Measurements from ENCODE around the gene VENTX. TPM values are rescaled to one million over a fixed set of nuclear protein-coding genes. Genes with fewer than 3 reads are reported as not detected.

Gene VENTX
- total and polyA plus RNA-seq, 8 donors = 0.15 to 3.2 (median 0.51) TPM; not detected in 2

- peaks cover 20 to 35% (median 24%) of the 10 kb centered on the region in 4 donors for H3K4me1 ChIP-seq
- peaks cover 0 to 32% (median 13%) of the 10 kb centered on the region in 3 donors for H3K27me3 ChIP-seq
- no peak for DNase-seq
- no peak overlapping the region for H3K27ac ChIP-seq
- peaks cover 3 to 68% (median 47%) of the 10 kb centered on the region in 4 donors for H3K36me3 ChIP-seq
- H3K4me3 ChIP-seq = no peak overlapping the region
- no peaks in the 10 kb centered on the region for H3K9me3 ChIP-seq
- no peak for TF ChIP-seq EP300 (IDR thresholded peaks at IDR 0.05)
- no peak for TF ChIP-seq POLR2A (IDR thresholded peaks at IDR 0.05)
- TF ChIP-seq POLR2AphosphoS5 (IDR thresholded peaks at IDR 0.05) = no peak
- TF ChIP-seq CTCF (IDR thresholded peaks at IDR 0.05) = no peak
- WGBS, 5 donors = 73 to 88% (median 83%) methylated on average over 10 to 35 of the region's 35 CpGs
- intact Hi-C loops (cut with DNase I; ENCODE audit: low total_unique reads) = no loop called here
These were observed 34.1 kb downstream of the VENTX start for GRCh38 chr10:133271521-133272300.

- intact Hi-C loops (cut with DNase I; ENCODE audit: low total_unique reads) = no loop called here
- Histone ChIP-seq H3K4me1 (peaks cover 27 to 42% (median 31%) of the 10 kb centered on the region in 4 donors), H3K27ac (no peak overlapping the region), H3K36me3 (peaks cover 3 to 61% (median 47%) of the 10 kb centered on the region in 4 donors), H3K9me3 (no peaks in the 10 kb centered on the region), H3K27me3 (peaks cover 0 to 40% (median 13%) of the 10 kb centered on the region in 3 donors), H3K4me3 (no peak overlapping the region)
- 83 to 90% (median 86%) methylated on average over 25 to 29 of the region's 29 CpGs for WGBS, 5 donors
- DNase-seq = no peak
- no peak for TF ChIP-seq EP300 (IDR thresholded peaks at IDR 0.05)
- TF ChIP-seq POLR2AphosphoS5 (IDR thresholded peaks at IDR 0.05) = no peak
- no peak for TF ChIP-seq CTCF (IDR thresholded peaks at IDR 0.05)
- TF ChIP-seq POLR2A (IDR thresholded peaks at IDR 0.05) = no peak
These were observed 34.8 kb downstream of the VENTX start for GRCh38 chr10:133272301-133272963.

- WGBS, 5 donors = 90 to 96% (median 94%) methylated on average over 13 to 25 of the region's 25 CpGs
- TF ChIP-seq POLR2AphosphoS5 (IDR thresholded peaks at IDR 0.05) (no peak), CTCF (IDR thresholded peaks at IDR 0.05) (no peak), POLR2A (IDR thresholded peaks at IDR 0.05) (no peak), EP300 (IDR thresholded peaks at IDR 0.05) (no peak)
- DNase-seq = no peak
These were observed 35.3 kb downstream of the VENTX start for GRCh38 chr10:133272964-133273420.

GRCh38 chr10:133273534-133274143 is 36.0 kb downstream of the VENTX start:
- 61 to 77% (median 68%) methylated on average over 16 to 28 of the region's 28 CpGs for WGBS, 5 donors
- H3K4me1 ChIP-seq = peaks cover 39 to 54% (median 43%) of the 10 kb centered on the region in 4 donors
- peaks cover 3 to 52% (median 44%) of the 10 kb centered on the region in 4 donors for H3K36me3 ChIP-seq
- no peak for TF ChIP-seq CTCF (IDR thresholded peaks at IDR 0.05)
- TF ChIP-seq EP300 (IDR thresholded peaks at IDR 0.05) = no peak
- no peak for TF ChIP-seq POLR2A (IDR thresholded peaks at IDR 0.05)
- no peak for TF ChIP-seq POLR2AphosphoS5 (IDR thresholded peaks at IDR 0.05)
- no peak overlapping the region for H3K4me3 ChIP-seq
- intact Hi-C loops (cut with DNase I; ENCODE audit: low total_unique reads) = no loop called here
- H3K9me3 ChIP-seq = no peaks in the 10 kb centered on the region
- peak in 1 of 2 donors; percentile 48 for DNase-seq
- H3K27ac ChIP-seq = no peak overlapping the region
- H3K27me3 ChIP-seq = peaks cover 0 to 42% (median 13%) of the 10 kb centered on the region in 3 donors

More at GRCh38 chr10:133272964-133273420, 35.3 kb downstream of the VENTX start:
- peaks cover 3 to 55% (median 48%) of the 10 kb centered on the region in 4 donors for H3K36me3 ChIP-seq
- no peak overlapping the region for H3K4me3 ChIP-seq
- H3K4me1 ChIP-seq = peaks cover 33 to 48% (median 37%) of the 10 kb centered on the region in 4 donors
- intact Hi-C loops (cut with DNase I; ENCODE audit: low total_unique reads) = no loop called here
- no peaks in the 10 kb centered on the region for H3K9me3 ChIP-seq
- H3K27me3 ChIP-seq = peaks cover 0 to 42% (median 13%) of the 10 kb centered on the region in 3 donors
- H3K27ac ChIP-seq = no peak overlapping the region
